DMS114 treated with DMSO at 0.1 percent for 48 hours (cell line): ENCODE results near the gene ETF1.
"Not testable (repeated sequence)": the region's sequence is repeated elsewhere in the genome, so short reads cannot be mapped to it uniquely, and the experiment has no call there.

ENCODE experiments used
- DNase-seq: peaks from one replicate; lab custom pipeline; 2025; ENCODE audit not compliant: unreplicated experiment; lab: John Stamatoyannopoulos, UW

The ETF1 gene

GRCh38 chr5:138533973-138534941 lies 8.8 kb downstream of the ETF1 start:
- no peak for DNase-seq

- DNase-seq, result no peak
Observed at GRCh38 chr5:138529812-138530211, 13.2 kb downstream of the ETF1 start.

- no peak for DNase-seq
Observed at GRCh38 chr5:138528744-138529469, 14.1 kb downstream of the ETF1 start.

DNA sequence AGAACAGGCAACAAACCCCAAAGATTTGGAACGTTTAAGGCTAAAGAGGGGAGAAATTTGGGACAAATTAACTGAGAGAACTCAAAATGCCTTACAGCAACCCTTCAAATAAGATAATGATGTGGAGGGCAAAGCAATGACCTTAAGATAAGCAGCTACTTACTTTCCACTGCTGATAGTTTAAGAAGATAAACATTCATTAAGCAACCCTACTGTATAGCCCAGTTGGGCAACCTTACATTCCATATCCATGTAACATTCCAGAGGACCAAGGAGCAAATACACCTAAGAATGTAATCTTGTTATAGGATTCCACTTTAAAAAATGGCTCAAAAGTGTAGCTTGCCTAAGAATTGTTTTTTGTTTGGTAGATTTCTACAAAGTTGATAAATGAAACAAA lies 14.8 kb downstream of the ETF1 start:
- DNase-seq, result no peak

GRCh38 chr5:138527170-138527569 lies 15.9 kb downstream of the ETF1 start:
- DNase-seq, result no peak

DNA sequence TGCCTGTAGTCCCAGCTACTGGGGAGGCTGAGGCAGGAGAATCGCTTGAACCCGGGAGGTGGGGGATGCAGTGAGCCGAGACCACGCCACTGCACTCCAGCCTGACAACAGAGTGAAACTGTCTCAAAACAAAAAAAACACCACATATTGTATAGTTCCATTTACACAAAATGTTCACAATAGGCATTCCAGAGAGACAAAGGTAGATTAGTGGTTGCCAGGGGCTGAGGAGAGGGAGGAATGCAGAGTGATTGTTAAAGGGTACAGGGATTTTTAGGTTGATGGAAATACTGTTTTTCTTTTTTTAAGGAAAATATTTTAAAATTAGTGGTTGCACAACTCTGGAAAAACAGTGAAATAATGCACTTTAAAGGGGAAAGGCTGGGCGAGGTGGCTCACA lies 19.6 kb downstream of the ETF1 start:
- DNase-seq, result no peak

- DNase-seq, result no peak
Observed at GRCh38 chr5:138520971-138521370, 22.1 kb downstream of the ETF1 start.

DNA sequence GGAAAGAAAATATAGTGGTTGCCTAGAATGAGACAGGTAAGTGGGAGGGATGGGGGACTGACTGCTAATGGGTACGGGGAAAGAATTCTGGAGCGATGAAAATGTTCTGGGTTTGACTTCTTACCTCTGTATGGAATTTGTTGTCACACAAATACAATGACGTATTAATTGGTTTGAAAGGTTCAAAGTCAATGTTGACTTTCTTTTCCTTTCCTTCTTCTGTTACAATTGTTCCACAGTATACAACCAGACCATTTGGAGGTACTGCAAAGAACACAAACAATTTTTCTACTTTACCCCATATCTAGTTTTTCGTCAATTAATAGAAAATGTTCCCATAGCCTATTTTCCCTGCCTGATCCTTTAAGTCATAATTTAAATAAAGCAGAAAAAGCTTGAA lies 25.6 kb downstream of the ETF1 start:
- DNase-seq, result no peak

- DNase-seq, result no peak
Observed at GRCh38 chr5:138515556-138516245, 27.3 kb downstream of the ETF1 start.

DNA sequence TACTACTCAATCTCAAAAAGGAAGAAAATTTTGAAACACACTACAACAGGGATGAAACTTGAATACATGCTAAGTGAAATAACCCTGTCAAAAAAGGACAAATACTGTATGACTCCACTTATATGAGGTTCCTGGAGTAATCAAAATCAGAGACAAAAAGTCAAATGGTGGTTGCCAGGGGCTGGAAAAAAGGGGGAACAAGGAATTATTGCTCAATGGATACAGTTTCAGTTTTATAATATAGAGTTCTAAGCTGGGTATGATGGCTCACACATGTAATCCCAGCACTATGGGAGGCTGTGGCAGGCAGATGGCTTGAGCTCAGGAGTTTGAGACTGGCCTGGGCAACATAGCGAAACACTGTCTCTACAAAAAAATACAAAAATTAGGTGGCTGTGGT lies 29.0 kb downstream of the ETF1 start:
- no peak for DNase-seq

DNA sequence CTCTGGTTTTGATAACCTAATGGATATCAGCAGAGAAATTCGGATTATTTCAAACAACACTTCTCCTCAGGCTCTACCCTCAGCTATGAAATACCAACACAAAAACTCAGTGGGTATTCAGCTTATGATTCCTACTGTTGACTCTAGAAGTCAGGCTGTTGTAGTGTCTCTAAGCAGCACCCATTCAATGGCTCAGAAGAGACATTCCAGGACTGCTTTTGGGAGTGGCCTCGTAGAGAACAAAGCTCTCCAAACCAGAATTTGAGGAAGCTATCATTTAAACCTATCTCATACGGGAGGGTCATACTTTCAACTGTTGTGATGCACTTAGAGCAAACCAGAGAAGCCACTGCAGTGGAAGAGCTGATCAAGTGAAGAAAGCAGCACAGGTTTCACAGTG lies 34.1 kb downstream of the ETF1 start:
- no peak for DNase-seq

DNA sequence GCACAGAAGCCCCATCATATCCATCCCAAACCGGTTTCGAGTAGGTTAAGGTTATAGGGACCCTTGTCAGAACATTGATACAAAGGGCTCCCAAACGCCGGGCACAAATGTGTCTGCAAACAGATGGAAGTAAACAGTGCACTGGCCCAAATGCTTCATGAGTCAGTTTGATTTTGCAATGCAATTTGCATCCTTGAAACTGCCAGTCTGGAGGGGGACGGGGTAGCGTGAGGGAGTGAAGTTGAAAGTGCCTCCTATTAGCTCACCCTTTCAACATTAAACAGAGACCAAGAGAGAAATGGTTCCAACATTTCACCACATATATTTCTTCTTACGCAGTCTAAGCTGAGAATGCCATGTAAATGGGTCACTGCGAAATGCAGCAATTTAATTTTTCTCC lies 35.6 kb downstream of the ETF1 start:
- DNase-seq, result not testable (repeated sequence)

DNA sequence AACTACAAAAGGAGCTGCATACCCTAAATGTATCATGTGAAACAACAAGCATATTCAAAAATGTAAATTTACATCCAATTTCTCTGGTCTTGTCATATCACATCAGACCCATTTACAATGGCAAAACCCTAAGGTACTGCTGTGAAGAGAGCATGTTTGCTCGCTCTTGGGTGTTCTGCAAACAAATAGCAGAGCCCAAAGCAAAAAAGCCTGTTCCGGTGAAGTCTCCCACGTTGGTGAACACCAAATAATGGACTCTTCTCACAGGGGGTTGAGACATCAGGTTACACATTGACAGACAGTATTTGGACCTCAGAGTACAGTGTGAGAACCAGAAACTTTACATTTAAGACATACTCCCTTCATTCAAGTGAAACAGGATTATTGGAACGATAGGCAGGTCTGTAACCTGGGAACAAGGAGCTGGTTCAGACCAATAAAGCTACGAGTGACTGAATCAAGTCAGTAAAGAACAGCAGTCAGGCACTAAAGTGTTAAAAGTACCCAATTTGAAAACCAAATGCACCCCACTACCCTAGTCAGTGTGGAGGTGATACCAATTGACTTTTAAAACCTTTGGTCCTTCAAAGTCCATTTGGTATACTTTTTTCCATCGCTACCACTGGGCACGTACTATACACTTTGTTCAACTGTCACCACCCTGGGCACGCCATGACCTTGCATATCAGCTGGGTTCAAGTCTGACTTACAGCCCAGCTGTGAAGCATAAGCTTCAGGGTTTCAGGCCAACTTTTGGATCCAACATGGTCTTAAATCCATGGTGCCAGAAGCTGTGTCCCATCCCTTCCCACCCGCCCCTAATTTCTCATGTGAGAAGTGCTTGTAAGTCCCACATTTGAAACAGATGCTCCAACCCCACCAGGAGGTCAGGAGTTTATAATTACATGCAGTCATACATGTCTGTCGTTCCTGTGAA lies 36.4 kb downstream of the ETF1 start:
- DNase-seq, result no peak

DNA sequence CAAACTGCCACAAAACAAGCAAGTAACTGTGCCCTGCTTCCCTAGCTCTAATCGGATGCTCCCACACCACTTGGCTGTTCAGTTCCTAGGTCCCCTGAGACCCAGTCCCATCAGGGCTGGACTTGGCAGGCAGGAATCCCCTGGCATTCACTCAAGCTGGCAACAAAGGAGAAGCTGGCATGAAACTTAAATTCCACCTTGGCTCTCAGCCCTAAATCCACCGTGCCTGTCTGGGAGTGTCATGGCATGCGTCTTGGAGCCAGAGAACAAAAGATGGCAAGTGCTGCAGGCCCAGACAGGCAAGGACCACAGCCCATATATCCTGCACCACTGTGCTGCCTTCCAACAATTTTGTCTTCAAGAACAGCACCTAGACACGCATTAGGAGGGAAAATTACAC lies 38.2 kb downstream of the ETF1 start:
- DNase-seq, result no peak

GRCh38 chr5:138503487-138504270 lies 39.4 kb downstream of the ETF1 start:
- peak; percentile 84 for DNase-seq

- DNase-seq, result no peak
Observed at GRCh38 chr5:138502521-138502920, 40.5 kb downstream of the ETF1 start.

DNA sequence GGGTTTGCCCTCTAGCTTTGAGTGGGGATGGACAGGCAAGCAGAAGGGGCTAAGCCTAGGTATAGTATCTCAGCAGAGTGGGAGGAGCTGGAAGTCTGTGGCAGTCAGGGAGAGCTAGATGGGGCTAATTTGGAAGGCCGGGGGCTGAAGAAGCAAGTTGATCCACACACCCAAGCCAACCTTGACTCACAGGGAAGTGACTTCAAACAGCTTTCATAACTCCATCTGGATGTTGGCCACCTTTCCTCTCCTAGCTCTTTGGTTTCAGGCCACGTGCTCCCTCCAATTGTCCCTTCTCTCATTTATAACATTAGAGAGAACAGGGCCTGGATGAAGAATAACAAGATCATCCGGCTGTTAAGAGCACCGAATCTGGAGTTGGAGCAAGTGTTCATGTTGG lies 40.9 kb downstream of the ETF1 start:
- DNase-seq, result no peak

GRCh38 chr5:138498376-138498775 lies 44.7 kb downstream of the ETF1 start:
- no peak for DNase-seq

DNA sequence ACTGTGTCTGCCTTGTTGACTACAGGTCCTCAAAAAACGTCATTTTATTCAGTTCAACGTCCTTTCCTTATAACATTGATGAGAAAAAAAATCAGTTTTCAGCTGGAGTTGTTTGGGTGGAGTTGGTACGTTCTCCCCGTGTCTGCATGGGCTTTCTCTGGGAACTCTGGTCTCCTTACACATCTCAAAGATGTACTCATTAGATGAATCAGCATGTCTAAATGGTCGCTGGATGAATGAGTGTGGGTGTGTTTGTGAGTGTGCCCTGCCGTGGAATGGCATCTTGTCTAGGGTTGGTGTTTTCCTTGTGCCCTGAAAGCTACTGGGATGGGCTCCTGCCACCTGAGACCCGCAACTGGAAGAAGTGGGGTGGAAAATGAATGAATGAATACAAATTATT lies 47.7 kb downstream of the ETF1 start:
- DNase-seq, result no peak

- DNase-seq, result no peak
Observed at GRCh38 chr5:138492560-138493045, 50.4 kb downstream of the ETF1 start.
